Right hindlimb (tissue), 1 donor: Measurements from ENCODE around the gene REC114.
"Not testable (repeated sequence)": the region's sequence is repeated elsewhere in the genome, so short reads cannot be mapped to it uniquely, and the experiment has no call there.

Source experiments
- DNase-seq: peaks from one replicate; pipeline ENCODE4 v3.0.0-alpha.2; 2018

Gene REC114, protein sequence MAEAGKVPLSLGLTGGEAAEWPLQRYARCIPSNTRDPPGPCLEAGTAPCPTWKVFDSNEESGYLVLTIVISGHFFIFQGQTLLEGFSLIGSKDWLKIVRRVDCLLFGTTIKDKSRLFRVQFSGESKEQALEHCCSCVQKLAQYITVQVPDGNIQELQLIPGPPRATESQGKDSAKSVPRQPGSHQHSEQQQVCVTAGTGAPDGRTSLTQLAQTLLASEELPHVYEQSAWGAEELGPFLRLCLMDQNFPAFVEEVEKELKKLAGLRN

DNA sequence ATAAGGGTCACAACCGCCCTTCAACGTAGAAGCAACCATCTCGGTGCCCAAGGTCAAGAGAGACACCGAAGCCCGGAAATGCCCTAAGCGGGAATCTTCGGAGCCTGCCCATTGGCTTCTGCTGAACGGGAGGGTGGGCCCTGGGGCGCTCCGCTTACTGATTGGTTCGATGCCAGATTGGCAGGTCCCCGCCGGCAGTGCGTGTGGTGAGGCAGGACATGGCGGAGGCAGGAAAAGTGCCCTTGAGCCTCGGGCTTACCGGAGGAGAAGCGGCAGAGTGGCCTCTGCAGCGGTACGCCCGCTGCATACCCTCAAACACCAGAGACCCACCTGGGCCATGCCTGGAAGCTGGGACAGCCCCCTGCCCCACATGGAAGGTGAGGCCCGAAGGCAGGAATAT is at the start of gene REC114:
Gene REC114 (plus strand): TSS at position 197 of the 400 bp plus-strand sequence. CDS start 22 bp downstream, at position 219.
- no peak for DNase-seq

DNA sequence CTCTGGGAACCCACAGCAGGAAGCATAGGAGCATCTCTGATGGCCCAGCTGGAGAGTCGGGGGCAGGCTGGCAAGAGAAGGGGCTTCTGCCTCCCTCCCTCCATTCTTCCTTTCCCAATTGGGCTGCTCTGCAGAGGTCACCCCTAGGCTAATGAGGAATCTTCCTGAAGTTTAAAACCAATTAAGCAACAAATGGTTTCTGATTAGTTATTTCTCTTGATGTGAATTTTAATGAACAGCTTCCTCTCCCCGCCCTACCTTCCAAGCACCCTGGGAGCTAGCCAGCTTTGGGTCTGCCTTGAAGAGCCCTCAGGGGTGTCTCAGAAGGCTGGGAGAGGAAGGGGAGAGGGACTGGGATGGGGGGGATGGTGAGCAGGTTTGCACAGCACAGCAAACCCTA is 49.6 kb upstream of the REC114 start:
- DNase-seq = no peak

DNA sequence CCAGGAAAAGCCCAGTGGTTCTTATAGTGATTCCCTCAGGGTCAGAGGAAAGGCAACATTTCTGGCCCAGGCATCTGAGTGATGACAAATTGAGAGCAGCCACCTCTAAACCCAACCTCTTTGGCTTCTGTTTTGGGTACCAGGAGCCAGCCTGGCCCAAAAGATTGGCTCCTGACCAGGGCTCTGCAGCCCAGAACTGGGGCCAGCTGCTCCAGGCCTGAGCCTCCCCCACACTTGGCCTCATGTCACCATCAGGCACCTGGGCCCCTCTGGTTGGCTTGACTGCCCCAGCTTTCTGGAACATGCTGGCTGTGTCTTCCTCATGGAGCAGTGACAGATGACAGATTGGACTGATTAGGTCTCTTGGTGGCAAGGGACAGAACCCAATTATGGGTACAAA is 48.2 kb upstream of the REC114 start:
- no peak for DNase-seq

DNA sequence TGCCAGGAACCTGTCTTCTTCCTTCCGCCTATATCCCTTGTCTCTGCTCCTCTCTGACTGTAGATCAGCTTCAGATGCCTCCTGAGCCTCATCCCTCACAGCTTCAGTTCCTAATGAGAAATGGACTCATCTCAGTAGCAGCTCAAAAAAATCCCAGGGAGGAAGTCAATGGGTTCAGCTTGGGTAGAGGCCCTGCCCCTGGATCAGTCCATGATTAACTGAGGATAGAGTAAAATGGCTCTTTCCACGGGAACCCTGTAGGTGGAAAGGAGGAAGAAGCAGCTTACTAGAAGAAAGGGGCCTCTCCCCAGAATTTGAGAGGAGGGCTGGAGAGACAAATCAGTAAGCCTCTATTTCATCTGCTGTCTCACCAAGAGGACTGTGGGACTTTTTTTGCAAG is 47.3 kb upstream of the REC114 start:
- no peak for DNase-seq

DNA sequence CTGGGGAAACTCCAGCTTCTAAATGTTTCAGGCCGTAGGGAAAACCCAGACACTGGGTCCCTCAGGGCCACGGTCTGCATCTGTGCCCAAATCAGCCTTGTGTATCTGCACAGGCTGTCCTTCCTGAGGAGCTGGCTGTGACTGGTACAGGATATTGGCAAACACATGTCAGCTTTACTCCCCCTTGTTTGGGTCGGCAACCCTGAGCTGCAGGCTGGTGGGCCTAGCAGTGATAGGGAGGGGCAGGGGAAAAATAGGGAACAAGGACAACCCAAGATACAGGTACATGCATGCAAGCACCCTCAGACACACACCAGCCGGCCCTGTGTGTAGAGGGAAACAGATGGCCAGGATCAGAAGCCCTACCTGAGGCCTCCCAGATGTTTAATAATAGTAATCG is 45.5 kb upstream of the REC114 start:
- no peak for DNase-seq

DNA sequence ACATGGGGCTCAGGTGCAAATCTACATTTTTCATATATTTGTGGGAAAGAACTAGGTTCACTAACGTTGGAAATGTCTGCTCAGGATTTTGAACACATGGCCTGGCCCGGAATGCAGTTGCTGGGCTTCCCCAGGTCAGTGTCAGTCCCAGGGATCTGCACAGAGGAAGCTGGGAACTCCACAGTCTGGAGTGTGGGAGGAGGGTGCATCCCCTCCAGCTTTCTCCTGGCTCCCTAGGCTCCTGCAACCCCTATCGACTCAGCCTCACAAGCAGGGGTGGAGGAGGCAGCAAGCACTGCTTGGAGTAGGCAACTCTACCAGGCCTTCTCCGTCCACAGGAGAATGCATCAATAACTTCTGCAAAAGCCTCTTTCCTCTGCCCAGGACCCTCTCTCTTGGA is 44.1 kb upstream of the REC114 start:
- DNase-seq = no peak

DNA sequence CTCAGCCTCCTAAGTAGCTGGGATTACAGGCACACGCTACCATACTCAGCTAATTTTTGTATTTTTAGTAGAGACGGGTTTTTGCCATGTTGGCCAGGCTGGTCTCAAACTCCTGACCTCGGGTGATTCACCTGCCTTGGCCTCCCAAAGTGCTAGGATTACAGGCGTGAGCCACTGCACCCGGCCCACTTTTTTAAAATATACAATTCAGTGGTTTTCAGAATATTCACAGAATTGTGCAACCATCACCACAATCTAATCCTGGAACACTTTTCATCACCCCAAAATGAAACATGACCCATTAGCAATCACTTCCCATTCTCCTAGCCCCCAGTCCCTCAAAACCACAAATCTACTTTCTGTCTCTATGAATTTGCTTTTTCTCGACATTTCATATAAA is 42.7 kb upstream of the REC114 start:
- DNase-seq = not testable (repeated sequence)

DNA sequence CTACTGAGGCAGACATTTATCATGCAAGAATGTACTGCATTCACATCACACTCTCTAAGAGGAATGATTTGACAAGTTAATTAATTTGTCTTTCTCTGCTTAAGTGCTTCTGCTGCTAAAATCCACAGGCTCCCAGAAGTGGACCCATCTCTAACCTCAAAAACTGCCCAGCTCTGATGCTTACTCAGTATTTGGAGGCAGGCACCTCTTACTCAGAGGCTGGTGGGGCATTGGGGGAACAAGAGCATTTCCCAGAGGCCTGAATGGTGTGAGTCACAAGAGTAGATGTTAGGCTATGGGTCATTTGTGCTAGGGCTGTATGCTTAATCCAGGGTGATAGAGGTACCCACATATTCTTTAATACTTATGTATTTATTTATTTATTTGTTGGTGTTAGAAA is 39.8 kb upstream of the REC114 start:
- no peak for DNase-seq

DNA sequence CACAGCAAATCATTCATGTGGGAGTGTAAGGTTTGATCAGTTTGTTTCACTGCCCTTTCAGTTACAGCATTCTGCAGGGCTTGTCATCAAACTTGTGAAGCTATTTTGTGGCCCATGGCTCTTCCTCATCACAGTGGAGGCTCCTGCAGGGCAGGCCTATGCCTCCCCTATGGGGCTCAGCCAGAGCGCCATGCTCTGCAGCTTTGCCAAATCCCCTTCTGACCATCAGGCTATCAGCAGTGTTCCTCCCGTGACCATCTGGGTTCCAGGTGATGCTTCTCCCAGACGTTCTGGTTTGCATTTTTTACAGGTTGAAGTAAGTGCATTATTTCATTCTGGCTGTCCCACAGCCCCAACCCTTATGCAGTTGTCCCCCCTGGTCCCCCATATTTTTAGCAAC is 28.1 kb upstream of the REC114 start:
- no peak for DNase-seq

DNA sequence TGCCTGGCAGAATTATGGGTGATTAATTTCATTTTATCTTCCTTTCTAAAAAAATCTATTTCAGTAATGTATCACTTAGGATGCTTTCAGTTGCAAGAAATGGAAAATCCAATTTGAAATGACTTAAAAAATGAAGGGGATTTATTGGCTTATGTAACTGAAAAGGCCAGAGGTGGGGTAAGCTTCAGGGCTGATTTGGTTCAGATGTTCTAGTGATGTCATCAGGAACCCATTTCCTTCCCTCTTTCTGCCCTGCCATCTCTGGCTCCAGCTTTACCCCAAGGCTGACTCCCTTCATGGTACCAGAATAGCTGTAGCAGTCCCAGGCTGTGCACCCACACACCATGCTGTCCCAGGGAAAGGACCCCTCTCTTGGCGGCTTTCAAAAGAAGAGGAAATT is 18.5 kb upstream of the REC114 start:
- DNase-seq = no peak

DNA sequence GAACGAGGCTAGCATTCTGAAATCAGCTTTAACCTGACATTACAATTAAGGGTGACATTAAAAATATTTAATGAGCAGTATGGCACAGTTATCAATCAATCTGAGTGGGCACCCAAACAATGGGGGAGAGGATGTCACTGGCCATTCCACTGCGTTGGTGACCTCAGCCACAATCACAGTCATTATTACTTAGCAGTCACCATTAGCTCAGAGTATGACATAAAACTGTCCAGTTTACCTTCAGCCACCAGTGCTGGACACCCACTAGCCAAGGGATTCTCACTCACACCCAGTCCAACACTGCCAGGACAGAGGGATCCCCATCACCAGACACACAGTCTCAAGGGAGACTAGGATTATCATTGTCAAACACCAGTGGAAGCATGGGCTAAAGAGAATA is 17.5 kb upstream of the REC114 start:
- DNase-seq = no peak

DNA sequence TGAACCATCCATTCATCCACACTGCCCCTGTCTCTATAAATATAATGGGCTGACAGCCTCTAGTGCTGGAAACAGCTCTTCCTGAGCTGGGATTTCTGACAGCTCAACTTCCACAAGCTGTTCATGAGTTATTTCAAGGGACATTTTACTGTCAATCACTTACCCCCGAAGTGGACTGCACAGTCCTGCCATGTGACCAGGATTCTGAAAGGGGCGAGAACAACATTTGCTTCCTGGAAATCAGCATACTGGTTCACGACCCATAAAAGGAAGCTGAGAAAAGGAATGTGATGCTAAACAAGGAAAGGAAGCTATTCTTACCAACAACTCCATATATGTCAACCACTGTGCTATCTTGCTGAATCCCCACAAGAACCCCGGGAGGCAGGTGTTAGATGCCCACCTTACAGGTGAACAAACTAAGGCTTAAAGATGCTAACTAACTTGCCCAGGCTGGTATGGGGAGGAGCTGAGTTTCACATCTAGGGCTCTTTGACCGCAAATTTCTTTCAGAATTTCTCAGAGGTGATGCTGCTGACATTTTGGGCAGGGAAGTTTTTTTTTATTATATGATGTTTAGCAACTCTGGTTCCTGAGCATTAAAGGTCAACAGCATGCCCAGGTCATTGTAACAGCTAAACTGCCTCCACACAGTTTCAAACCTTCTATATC is 16.5 kb upstream of the REC114 start:
- no peak for DNase-seq

DNA sequence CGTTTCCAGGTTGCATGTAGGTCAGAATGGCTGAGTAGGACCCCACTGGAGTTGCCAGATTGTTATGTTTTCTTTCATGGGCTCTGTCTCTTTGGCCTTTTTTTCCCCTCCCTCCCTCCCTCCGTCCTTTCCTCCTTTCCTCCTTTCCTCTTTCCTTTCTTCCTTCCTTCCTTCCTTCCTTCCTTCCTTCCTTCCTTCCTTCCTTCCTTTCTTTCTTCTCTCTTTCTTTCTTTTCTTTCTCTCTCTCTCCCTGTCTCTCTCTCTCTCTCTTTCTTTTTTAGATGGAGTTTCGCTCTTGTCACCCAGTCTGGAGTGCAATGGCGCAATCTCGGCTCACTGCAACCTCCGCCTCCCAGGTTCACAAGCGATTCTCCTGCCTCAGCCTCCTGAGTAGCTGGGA is 11.6 kb upstream of the REC114 start:
- DNase-seq = not testable (repeated sequence)

DNA sequence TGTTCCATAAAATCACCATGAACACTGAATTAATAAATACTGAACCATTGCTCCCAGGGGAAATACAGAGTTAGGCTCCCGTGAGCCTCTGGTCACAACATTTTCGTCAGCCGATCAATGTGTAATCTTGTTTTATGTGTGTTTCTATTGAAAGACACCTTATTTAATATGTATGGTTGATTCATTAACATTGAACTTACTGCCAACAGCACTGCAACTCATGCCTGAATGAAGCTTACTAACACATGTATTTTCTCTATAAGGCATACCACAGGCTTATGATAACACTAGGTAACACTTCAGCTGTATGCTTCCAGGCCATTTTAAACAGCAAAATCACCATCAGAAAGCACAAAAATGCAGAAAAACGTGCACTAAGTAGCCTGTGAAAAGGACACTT is 9.1 kb upstream of the REC114 start:
- no peak for DNase-seq

DNA sequence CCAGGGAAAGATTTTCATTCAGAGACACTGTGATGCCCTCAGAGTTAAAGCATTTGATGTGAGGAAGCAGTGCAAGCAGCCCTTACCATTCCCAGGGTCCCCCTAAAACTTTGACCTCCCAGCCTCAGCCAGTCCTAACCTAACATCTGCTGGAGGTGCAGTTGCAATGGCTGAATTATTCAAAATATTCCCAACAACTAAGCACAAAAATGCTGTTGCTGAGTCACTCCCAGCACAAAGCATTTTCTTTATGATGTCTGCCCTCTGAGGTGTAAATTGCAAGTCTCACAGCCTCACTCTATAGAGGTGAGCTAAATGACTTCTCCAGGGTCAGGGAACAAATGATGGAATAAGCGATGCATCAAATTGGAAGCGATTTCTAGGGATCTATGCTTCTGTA is 6.4 kb upstream of the REC114 start:
- no peak for DNase-seq

DNA sequence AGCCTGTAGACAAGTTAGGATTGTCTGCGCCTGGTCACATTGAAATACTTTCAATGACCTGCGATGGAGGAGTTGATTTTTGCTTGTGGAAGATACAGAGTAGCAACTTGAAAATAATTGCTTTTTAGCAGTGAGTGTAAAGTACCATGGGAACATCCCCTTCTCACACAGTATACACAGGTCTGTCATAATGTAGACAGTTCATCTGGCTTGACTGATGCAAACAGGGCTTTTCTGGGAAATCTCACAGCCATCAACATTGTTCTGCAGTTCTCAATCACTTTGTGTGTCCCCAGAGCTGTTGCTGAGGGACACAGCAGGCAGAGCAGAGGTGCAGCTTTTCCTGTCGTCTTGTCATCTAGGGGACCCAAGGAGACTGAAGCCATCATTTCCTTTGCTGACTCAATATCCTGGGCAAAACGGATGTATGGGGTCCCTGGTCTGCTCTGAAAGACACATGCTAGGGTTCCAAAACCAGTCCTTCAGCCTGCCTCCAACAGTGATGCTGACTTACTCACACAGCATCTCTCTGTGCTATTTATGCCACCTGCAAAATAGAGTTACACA is 5.3 kb upstream of the REC114 start:
- DNase-seq = no peak

DNA sequence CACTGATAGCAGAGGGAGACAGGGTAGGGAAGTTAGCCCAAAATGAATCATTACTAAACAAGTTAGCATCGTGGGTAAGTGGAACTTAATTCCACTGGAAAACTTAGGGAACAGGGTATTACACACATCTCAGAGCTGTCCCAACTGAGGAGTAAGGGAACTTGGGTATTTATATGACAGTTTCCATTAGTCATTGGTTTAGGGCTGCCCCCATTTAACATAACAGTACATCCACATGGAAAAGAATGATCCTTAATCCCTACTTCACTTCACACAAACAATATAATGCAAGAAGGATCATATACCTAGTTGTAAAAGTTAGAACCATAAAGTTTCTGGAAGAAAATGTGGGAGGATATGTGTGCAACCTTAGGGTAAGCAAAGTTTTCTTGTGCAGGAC is 4.3 kb upstream of the REC114 start:
- no peak for DNase-seq

DNA sequence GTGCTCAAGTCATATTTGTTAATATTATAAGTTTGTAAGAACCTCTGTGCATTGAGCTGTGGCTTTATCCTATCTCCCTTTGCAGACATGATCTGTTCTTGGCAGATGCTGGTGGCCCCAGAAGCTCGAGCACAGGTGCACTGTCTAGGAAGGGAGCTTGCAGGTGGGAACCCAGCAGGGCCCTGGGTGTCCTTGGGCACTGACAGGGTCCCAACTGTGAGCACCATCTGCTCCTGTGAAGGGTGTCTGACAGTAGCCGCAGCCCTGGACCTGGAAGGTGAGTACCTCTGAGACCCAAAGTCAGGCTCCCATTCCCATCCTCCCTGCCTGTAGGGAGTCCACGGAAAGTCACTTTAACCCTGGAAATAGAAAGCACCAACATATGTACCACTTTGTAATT is 2.4 kb upstream of the REC114 start:
- DNase-seq = no peak

DNA sequence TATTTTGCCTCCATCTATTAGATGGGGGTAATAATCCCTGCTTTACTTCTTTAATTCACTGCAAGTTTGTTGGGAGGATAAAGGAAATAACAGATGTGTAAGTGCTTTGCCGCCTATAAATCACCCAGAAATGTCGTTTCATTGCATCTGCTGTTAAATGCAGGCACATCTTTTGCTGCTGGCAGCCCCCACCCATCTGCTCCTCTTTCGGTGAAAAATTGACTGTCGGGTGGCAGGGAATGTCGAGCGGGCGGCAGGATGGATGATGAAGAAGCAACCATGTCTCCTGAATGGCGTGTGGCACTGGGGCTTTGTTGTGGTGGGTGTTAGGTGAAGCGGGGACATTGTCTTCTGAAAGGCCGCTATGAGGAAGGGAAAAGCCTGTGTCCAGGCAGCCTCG is 543 bp upstream of the REC114 start:
- DNase-seq = no peak

DNA sequence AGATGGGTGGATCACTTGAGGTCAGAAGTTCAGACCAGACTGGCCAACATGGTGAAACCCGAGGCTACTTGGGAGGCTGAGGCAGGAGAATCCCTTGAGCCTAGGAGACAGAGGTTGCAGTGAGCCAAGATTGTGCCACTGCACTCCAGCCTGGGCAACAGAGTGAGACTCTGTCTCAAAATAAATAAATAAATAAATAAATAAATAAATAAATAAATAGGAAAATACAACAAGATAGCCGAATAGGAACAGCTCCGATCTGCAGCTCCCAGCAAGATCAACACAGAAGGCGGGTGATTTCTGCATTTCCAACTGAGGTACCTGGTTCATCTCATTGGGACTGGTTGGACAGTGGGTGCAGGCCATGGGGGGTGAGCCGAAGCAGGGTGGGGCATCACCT is 4.5 kb downstream of the REC114 start:
- not testable (repeated sequence) for DNase-seq

DNA sequence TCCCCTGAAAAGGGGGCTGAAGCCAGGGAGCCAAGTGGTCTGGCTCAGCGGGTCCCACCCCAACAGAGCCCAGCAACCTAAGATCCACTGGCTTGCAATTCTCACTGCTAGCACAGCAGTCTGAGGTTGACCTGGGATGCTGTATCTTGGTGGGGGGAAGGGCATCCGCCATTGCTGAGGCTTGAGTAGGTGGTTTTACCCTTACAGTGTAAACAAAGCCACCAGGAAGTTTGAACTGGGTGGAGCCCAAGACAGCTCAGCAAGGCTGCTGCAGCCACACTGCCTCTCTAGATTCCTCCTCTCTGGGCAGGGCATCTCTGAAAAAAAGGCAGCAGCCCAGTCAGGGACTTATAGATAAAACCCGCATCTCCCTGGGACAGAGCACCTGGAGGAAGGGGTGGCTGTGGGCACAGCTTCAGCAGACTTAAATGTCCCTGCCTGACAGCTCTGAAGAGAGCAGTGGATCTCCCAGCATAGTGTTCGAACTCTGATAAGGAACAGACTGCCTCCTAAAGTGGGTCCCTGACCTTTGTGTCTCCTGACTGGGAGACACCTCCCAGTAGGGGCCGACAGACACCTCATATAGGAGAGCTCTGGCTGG is 5.3 kb downstream of the REC114 start:
- not testable (repeated sequence) for DNase-seq

DNA sequence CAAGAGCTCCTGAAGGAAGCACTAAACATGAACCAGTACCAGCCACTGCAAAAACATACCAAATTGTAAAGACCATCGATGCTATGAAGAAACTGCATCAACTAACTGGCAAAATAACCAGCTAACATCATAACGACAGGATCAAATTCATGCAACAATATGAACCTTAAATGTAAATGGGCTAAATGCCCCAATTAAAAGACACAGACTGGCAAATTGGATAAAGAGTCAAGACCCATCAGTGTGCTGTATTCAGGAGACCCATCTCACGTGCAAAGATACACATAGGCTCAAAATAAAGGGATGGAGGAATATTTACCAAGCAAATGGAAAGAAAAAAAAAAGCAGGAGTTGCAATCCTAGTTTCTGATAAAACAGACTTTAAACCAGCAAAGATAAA is 7.0 kb downstream of the REC114 start:
- not testable (repeated sequence) for DNase-seq

DNA sequence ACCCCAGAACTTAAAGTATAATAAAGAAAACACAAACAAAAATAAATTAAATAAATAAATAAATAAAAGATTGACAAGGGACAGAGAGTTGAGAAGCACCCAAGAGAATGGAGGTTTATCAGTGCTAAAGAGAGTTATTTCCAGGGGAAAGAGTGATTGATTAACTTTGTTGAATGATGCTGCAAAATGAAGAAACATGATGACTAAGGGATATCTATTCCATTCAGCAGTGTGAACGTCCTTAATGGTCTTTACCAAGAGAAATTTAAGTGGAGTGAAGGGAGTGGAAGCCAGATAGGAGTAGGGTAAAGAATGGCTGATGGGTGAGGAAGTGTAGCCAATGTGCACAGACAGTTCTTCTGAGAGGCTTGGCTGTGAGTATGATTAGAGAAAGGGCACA is 11.1 kb downstream of the REC114 start:
- no peak for DNase-seq

DNA sequence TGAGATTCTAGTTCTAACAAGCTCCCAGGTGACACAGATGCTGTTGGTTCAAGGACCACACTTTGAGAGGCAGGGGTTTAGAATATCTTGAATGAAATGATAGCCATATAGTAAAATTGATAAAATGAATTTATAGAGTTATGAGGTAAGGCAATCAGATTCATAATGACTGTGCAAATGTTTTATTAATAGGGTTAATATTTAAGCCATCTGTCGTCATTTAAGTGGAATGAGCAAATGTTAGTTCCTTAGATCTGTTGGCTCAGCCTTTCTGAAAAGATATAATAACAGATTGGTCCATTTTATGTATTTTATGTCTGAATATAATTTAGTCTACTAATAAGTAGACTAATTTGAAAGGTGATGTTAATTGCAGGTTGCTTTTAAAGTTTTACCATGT is 12.9 kb downstream of the REC114 start:
- DNase-seq = no peak
